GM18907 (cell line): ENCODE results near the gene ZNF573.
A peak's percentile ranks its signal among the peaks of the same experiment; 100 is the strongest.
"Not testable (repeated sequence)": the region's sequence is repeated elsewhere in the genome, so short reads cannot be mapped to it uniquely, and the experiment has no call there.

ENCODE experiments used
- ATAC-seq: cut with Tn5 transposase; IDR thresholded peaks from one replicate; pipeline ENCODE4 v1.9.1; 2021; ENCODE audit warnings: mild to moderate bottlenecking, moderate library complexity; ENCODE audit not compliant: unreplicated experiment

ZNF573 gene

GRCh38 chr19:37779127-37780005 lies at the start of gene ZNF573:
Gene ZNF573, minus strand, starts transcription at chr19:37779586. Its CDS starts 5,857 bp downstream, at chr19:37773729.
- ATAC-seq = peak; percentile 89

GRCh38 chr19:37817180-37817981 lies 38.0 kb upstream of the ZNF573 start:
- no peak for ATAC-seq

- not testable (repeated sequence) for ATAC-seq
Observed at GRCh38 chr19:37815611-37816010, 36.2 kb upstream of the ZNF573 start.

- ATAC-seq = no peak
Observed at GRCh38 chr19:37813340-37813739, 34.0 kb upstream of the ZNF573 start.

DNA sequence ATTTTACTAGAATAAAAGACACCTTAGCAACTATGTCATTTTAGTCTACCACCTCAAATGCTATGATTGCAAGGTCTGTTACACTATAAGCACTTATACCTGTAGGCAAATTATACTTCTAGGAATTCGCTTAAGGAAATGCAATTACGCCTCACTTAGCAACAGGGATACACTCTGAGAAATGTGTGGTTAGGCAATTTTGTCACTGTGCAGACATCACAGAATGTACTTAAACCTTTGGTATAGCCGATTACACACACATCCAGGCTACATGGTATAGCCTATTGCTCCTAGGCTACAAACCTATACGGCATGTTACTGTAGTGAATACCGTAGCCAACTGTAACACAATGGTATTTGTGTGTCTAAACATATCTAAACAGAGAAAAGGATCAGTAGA lies 30.0 kb upstream of the ZNF573 start:
- ATAC-seq = no peak

DNA sequence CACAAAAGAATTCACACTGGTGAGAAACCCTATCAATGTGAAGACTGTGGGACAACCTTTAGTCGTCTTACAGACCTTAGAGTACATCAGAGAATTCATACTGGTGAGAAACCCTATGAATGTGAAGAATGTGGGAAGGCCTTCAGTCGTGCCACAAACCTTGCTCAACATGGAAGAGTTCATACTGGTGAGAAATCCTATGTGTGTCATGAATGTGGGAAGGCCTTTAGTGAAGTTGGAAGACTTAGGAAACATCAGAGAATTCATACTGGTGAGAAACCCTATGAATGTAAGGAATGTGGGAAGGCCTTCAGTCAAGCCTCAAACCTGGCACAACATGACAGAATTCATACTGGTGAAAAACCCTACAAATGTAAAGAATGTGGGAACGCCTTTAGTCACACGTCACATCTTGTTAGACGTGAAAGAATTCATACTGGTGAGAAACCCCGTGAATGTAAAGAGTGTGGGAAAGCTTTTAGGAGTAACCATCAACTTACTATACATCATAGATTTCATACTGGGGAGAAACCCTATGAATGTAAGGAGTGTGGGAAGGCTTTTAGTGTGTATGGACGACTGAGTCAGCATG lies 24.0 kb upstream of the ZNF573 start:
- ATAC-seq = no peak

DNA sequence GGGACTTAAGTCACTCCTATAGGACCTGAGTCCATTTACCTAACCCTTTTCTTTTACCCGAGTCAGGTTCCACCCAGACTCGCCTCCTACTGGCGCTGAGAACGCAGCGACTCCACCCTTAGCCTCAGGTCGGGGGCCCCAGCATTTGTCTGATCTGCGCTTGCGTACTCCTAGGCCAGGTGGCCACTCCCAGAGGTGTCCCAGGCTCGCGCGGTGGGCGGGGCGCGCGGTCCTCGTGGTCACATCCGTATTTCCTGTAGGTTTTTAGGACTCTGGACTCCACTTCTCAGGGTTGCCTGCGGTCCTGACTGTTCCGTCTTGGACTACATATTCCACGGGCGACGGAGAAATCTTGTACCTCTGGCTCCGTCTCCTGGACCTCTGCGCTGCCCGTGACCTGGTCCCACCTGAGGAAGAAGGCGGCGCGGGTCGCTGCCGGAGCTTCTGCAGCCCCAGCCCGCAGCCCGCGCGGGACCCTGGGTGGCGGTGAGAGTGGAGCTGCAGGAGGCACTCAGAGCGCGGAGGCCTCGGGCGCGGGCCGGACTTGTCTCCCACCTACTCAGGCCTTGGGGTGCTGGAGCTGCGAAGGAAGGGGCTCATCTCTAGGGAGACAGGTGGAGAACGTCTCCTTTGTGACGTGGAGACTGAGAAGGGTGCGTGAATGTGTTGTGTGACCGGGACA lies 11.0 kb upstream of the ZNF573 start:
- no peak for ATAC-seq

DNA sequence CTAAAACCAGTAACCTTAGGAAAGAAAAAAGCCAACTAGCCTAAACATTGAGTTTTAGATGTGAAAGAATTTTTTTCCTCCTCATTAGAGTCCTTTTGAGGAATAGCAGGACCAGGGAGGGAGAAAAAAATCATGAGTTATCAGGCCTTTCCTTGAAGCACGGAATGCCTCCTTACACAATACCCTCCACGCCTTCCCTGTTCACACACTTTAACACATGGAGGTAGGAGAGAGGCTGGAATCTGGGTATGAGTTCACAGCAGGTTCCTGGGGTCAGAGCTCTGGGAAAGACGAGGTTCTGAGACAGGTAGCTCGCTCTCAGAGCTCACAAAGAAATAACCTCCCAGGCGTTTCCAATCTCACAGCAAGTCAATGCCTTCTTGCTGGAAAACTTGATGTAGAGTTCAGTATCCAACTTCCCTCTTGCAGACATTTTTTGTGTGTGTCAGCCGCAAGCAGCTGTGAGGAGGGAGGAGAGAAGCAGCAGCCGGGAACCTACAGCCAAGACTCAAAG lies 716 bp downstream of the ZNF573 start:
- ATAC-seq = no peak

- no peak for ATAC-seq
Observed at GRCh38 chr19:37770985-37771384, 8.4 kb downstream of the ZNF573 start.

DNA sequence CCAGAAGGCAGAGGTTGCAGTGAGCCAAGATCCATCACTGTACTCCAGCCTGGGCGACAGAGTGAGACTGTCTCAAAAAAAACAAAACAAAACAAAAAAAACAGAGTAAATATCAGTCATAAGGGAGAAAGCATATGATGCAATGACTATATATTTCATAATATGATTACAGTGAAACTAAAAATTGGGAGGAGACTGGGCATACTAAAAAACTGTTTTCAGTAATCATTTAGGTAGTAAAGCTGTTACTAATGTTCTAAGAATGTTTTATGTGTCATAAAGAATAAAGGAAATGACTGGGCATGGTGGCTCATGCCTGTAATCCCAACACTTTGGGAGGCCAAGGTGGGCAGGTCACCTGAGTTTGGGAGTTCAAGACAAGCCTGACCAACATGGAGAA lies 15.9 kb downstream of the ZNF573 start:
- no peak for ATAC-seq

DNA sequence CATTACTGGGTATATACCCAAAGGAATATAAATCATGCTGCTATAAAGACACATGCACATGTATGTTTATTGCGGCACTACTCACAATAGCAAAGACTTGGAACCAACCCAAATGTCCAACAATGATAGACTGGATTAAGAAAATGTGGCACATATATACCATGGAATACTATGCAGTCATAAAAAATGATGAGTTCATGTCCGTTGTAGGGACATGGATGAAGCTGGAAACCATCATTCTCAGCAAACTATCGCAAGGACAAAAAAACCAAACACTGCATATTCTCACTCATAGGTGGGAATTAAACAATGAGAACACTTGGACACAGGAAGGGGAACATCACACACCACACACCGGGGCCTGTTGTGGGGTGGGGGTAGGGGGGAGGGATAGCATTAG lies 21.7 kb downstream of the ZNF573 start:
- ATAC-seq = not testable (repeated sequence)

DNA sequence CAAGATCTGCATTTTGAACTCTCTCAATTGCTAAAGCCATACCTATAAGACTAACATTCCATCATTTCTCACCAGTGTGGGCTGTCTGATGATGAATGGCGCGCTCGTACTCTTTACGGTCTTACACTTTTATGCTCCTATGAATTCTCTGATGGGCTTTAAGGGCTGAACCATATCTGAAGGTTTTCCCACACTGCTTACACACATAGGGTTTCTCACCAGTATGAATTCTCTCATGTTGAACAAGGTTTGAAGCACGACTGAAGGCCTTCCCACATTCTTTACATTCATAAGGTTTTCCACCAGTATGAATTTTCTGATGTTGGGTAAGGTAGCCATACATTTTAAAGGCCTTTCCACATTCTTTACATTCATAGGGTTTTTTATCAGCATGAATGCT lies 41.0 kb downstream of the ZNF573 start:
- ATAC-seq = no peak

DNA sequence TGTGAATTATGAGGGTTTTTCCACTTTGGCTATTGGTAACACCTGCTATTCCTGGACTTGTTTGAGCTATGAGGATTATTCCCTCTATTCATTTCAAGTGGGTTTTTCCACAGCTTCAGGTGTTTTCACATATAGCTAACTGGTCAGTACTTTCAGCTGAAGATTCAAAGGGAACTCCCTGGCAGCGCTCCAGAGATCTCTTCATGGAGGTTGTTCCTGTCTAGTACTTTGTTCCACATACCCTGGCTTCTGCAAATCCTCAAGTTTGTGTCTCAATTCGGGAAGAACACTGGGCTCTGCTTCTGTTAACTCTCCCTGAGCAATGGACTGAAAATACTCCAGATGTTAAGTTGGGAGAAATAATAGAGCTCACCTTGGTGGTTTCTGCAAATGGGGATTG lies 54.2 kb downstream of the ZNF573 start:
- ATAC-seq = no peak

GRCh38 chr19:37719927-37720265 lies 59.5 kb downstream of the ZNF573 start:
- no peak for ATAC-seq

DNA sequence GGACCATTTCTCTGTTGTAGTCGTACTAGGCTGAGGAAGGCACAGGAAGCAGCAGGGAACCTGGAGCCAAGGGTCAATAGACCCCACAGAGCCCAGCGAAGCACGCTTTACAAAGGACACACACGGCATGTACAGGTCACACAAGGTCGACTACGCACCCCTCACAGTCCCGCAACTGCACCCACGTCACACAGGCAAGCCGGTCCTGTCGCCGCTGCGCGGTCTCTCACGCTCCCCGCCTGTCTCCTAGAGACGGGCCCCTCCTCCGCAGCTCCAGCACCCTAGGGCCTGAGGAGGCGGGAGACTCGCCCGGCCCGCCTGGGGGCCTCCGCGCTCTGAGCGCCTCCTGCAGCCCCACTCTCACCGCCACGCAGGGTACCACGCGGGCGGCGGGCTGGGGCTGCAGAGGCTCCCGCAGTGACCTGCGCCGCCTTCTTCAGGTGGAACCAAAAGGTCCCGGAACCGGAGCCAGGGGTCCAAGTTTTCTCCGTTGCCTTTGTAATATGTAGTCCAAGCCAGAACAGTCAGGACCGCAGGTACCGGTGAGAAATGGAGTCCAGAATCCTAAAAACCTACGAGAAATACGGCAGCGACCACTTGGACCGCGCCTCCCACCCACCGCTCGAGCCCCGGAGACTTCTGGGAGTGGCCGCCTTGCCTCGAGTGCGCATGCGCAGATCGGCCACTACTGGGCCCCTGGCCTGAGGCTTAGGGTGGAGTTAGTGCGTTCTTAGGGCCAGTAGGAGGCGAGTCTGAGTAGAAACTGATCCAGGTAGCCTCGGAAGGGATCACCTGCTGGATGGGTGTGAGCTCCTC lies 60.1 kb downstream of the ZNF573 start, which contains the start of gene ZNF607:
Gene ZNF607, minus strand, starts transcription at position 651 of the 816 bp plus-strand sequence. CDS start 8,143 bp downstream, outside the sequence.
- ATAC-seq = peak; percentile 94

GRCh38 chr19:37718304-37718703 lies 61.1 kb downstream of the ZNF573 start:
- ATAC-seq = no peak

DNA sequence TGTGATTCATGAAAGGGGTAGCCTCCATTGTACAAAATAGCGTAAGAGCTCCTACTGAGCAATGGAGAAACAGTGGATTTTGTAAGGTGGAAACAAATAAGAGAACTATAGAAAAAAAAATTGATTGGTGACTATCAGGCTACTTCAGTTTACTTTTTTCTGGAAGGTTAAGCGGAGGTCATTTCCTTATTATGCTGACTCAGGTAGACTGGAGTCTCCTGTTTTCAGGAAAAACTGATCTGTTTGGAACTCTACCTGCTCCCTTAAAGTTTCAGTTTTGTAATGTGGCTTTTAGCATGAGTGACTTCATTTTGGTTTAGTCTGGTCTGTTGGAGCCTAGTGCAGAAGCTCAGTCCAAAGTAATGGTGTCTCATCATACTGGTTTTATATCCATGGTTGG lies 63.2 kb downstream of the ZNF573 start:
- no peak for ATAC-seq

DNA sequence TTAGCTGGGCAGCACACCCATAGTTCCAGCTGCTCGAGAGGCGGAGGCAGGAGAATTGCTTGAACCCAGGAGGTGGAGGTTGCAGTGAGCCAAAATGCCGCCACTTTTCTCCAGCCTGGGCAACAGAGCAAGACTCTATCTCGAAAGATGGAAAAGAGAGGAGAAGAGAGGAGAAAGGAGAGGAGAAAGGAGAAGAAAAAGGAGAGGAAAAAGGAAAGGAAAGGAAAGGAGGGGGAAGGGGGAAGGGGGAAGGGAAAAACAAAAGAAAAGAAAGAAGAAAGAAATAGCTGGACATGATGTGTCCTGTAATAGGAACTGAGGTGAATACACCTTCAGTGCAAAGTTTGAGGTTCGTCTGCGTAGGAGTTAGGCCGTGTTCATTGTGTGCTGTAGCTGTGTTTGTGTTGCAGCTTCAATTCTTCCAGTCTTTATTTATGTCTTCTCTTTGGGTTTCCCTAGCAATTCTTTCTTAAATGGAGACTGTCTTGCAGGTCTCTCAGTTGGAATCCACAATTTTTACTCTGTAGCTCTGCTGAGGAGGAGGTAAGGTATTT lies 73.3 kb downstream of the ZNF573 start:
- no peak for ATAC-seq

DNA sequence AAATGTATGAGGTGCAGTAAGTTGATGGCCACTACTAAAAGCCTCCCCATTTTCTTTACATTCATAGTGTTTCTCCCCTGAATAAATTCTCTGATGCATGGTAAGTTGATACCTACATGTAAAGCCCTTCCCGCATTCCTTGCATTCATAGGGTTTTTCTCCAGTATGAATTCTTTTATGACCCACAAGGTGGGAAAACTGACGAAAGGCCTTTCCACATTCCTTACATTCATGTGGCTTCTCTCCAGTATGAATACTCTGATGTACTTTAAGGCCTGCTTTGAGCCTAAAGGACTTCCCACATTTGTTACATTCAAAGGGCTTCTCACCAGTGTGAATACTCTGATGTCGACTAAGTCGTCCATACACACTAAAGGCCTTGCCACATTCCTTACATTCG lies 80.3 kb downstream of the ZNF573 start:
- ATAC-seq = no peak

DNA sequence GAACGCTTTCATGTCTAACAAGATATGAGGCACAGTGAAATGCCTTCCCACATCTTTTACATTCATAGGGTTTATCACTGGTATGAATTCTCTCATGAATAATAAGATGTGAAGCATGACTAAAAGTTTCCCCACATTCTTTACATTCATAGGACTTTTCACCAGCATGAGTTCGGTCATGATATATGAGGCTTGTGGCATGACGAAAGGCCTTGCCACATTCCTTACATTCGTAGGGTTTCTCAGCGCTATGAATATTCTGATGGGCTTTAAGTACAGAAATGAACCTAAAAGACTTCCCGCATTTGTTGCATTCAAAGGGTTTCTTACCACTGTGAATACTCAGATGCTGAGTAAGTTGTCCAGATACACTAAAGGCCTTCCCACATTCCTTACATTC lies 81.2 kb downstream of the ZNF573 start:
- ATAC-seq = no peak
